Right lobe of liver (tissue), 6 donors: ENCODE results near the gene CRISPLD2. TPM values are rescaled to one million over a fixed set of nuclear protein-coding genes. Genes with fewer than 3 reads are reported as not detected.

ENCODE experiments used
- ATAC-seq, 4 donors: fragments of 200-7000 bp; cut with Tn5 transposase; one replicate each; pipeline ENCODE4 v1.9.1; 2020; ENCODE audit warnings: mild to moderate bottlenecking in 4 of 4, moderate library complexity in 4 of 4
- DNase-seq, 3 donors: peaks; one replicate each; pipeline ENCODE4 v3.0.0-alpha.2; 2020
- H3K27ac ChIP-seq, 3 donors: fragments of 200-600 bp; one replicate each; pipeline ENCODE4 v1.8.0; 2022
- H3K27me3 ChIP-seq, 2 donors: fragments of 200-600 bp; one replicate each; pipeline ENCODE4 v1.8.0; 2022
- H3K36me3 ChIP-seq, 4 donors: fragments of 200-600 bp; sonication (generic) in 1 of 4; one replicate each; pipeline versions ENCODE4 v1.5.1 to v1.8.0; 2017 to 2022; ENCODE audit warnings: control low read depth in 1 of 4
- H3K4me1 ChIP-seq, 4 donors: fragments of 200-600 bp; sonication (generic) in 1 of 4; one replicate each; pipeline versions ENCODE4 v1.5.1 to v1.8.0; 2017 to 2022; ENCODE audit warnings: control low read depth in 1 of 4
- H3K4me3 ChIP-seq, 3 donors: fragments of 200-600 bp; one replicate each; pipeline ENCODE4 v1.8.0; 2022
- H3K9me3 ChIP-seq, 4 donors: fragments of 200-600 bp; sonication (generic) in 1 of 4; one replicate each; pipeline versions ENCODE4 v1.5.1 to v1.8.0; 2017 to 2022; ENCODE audit warnings: control low read depth in 1 of 4
- POLR2A ChIP-seq: fragments of 450-650 bp; IDR thresholded peaks from one replicate; pipeline ENCODE4 v1.6.1; 2017; ENCODE audit warnings: antibody characterized with exemption, mild to moderate bottlenecking
- WGBS: methylation state at CpG from one replicate; pipeline ENCODE4 v1.1.6; 2018; ENCODE audit warnings: low coverage, low lambda C conversion rate; ENCODE audit not compliant: insufficient coverage; ENCODE audit errors: missing lambda C conversion rate; 5-methylcytosine and 5-hydroxymethylcytosine counted together
- intact Hi-C, 2 donors: fragments of 100-400 bp; cut with DNase I; formaldehyde crosslinking; loops; one replicate each; pipeline versions ENCODE4 v1.11.2 to v1.14.1; 2022
- total RNA-seq, 6 experiments: library from RNA; depleted of rRNA in 2 of 6; stranded (reverse); fragments of >200 nt in 2 of 6; fragmentation: NEBNext Ultra II Directional in 3 of 6; extraction: Animal tissue kit (Norgen Biotek cat#: 25700) in 3 of 6; gene quantifications; one replicate each; pipeline versions ENCODE4 v1.1.0 to v1.2.4, GENCODE V29; 2016 to 2023
- TF ChIP-seq, protein P1 (sequence below), 4 donors: fragments of 200-600 bp in 3 of 4; fragments of 450-650 bp in 1 of 4; IDR thresholded peaks; one replicate each; pipeline versions ENCODE4 v1.5.1 to v1.8.0; 2016 to 2022; ENCODE audit warnings: antibody characterized with exemption in 4 of 4, mild to moderate bottlenecking in 2 of 4
- donor health status: DM: no; HTN: yes; CAD: no.
- donor health status: DM: no; HTN: no; CAD: no.
- donor health status: DM: no; HTN: no; CAD: no.
- donor health status: DM: no; HTN: yes; CAD: no.
- donor health status: DM: no; HTN: yes; CAD: no.

The CRISPLD2 gene
- total RNA-seq, 6 experiments from 2014 or later = 2.9 to 14.8 (median 8.9) TPM

DNA sequence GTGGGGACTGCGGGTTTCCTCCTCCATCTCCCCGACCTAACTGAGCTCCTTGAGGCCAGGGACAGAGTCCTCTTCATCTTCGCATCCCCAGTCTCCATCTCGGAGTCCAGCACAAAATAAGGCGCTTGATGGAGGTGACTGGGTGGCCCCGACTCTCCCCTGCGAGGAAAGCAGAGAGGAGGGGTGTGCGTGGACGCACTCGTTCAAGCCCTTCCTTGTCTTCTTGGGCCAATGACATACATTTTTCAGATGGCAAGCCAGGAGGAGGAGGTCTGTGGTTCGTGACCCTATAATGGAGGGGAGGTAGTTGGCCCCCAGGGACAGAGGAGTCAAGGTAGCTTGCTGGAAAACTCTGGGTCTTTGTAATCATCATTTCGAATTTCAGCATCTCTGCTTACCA, 17.2 kb downstream of the CRISPLD2 start:
- DNase-seq = no peak
- Histone ChIP-seq H3K9me3 (no peaks in the 10 kb centered on the region), H3K27ac (no peak overlapping the region), H3K36me3 (no peaks in the 10 kb centered on the region), H3K4me3 (no peak overlapping the region), H3K4me1 (peaks cover 0 to 4% (median 0%) of the 10 kb centered on the region in 4 donors), H3K27me3 (no peaks in the 10 kb centered on the region)
- WGBS = 74% methylated on average over 6 of the region's 12 CpGs
- TF ChIP-seq, protein P1, sequence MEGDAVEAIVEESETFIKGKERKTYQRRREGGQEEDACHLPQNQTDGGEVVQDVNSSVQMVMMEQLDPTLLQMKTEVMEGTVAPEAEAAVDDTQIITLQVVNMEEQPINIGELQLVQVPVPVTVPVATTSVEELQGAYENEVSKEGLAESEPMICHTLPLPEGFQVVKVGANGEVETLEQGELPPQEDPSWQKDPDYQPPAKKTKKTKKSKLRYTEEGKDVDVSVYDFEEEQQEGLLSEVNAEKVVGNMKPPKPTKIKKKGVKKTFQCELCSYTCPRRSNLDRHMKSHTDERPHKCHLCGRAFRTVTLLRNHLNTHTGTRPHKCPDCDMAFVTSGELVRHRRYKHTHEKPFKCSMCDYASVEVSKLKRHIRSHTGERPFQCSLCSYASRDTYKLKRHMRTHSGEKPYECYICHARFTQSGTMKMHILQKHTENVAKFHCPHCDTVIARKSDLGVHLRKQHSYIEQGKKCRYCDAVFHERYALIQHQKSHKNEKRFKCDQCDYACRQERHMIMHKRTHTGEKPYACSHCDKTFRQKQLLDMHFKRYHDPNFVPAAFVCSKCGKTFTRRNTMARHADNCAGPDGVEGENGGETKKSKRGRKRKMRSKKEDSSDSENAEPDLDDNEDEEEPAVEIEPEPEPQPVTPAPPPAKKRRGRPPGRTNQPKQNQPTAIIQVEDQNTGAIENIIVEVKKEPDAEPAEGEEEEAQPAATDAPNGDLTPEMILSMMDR (IDR thresholded peaks at IDR 0.05) = no peak
- TF ChIP-seq POLR2A = no peak
- no peak for ATAC-seq
- intact Hi-C loops = no loop called here

DNA sequence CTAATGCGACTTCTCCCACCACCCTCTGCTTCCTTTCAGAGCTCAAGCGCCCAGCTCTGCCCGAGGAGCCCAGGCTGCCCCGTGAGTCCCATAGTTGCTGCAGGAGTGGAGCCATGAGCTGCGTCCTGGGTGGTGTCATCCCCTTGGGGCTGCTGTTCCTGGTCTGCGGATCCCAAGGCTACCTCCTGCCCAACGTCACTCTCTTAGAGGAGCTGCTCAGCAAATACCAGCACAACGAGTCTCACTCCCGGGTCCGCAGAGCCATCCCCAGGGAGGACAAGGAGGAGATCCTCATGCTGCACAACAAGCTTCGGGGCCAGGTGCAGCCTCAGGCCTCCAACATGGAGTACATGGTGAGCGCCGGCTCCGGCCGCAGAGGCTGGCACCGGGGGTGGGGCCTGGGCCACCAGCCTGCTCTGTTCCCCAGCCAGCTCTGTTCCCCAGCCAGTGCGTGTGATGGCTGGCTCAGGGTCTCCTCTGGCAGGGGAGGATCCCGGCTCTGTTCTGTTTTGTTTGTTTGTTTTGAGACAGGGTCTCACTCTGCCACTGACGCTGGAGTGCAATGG, 18.7 kb downstream of the CRISPLD2 start:
- Histone ChIP-seq H3K4me3 (no peak overlapping the region), H3K27ac (no peak overlapping the region), H3K4me1 (no peaks in the 10 kb centered on the region), H3K9me3 (no peaks in the 10 kb centered on the region), H3K36me3 (no peaks in the 10 kb centered on the region), H3K27me3 (no peaks in the 10 kb centered on the region)
- no CpG with 5 or more reads among the region's 19 CpGs for WGBS
- TF ChIP-seq, protein P1 (IDR thresholded peaks at IDR 0.05) = no peak
- TF ChIP-seq POLR2A = no peak
- intact Hi-C loops = no loop called here
- ATAC-seq (no peak), DNase-seq (no peak)

DNA sequence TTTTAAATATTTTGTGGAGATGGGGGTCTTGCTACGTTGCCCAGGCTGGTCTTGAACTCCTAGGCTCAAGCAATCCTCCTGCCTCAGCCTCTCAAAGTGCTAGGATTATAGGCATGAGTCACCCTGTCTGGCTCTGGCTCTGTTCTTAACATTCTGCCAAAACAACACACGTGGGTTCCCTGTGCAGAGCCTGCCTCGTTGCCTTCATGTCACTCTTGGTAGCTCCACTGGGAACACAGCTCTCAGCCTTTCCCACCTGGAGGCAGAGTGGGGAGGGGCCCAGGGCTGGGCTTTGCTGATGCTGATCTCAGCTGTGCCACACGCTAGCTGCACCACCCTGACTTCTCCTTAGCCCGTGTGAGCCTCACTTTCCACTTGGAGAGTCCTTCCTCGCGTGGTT, 19.3 kb downstream of the CRISPLD2 start:
- H3K9me3 ChIP-seq = no peaks in the 10 kb centered on the region
- DNase-seq = no peak
- no peak overlapping the region for H3K27ac ChIP-seq
- H3K4me3 ChIP-seq = no peak overlapping the region
- intact Hi-C loops = no loop called here
- H3K36me3 ChIP-seq = no peaks in the 10 kb centered on the region
- no peaks in the 10 kb centered on the region for H3K27me3 ChIP-seq
- TF ChIP-seq, protein P1 (IDR thresholded peaks at IDR 0.05) = no peak
- TF ChIP-seq POLR2A = no peak
- ATAC-seq = peak in 1 of 4 donors; percentile 43
- no peaks in the 10 kb centered on the region for H3K4me1 ChIP-seq
- 47% methylated on average over 2 of the region's 7 CpGs for WGBS

DNA sequence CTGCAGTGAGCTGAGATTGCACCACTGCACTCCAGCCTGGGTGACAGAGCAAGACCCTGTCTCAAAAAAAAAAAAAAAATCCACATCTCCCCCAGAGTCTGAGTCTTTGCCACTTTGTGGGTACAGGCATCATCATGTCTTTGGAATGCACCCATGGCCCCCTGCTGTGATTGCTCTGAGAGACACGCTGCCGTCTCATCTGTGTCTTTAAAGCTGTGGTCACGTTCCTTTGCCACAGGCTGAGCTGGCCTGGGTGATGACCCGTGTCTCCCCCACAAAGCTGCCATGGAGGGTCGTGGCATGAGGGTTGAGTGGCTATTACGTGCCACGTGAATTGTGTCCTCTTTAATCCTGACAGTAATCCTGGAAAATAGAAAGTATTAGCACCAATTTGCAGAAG, 20.2 kb downstream of the CRISPLD2 start:
- no peaks in the 10 kb centered on the region for H3K27me3 ChIP-seq
- no peaks in the 10 kb centered on the region for H3K4me1 ChIP-seq
- no peak for TF ChIP-seq POLR2A
- TF ChIP-seq, protein P1 (IDR thresholded peaks at IDR 0.05) = no peak
- H3K27ac ChIP-seq = no peak overlapping the region
- intact Hi-C loops = no loop called here
- no peaks in the 10 kb centered on the region for H3K9me3 ChIP-seq
- H3K36me3 ChIP-seq = no peaks in the 10 kb centered on the region
- 52% methylated on average over 3 of the region's 7 CpGs for WGBS
- DNase-seq (no peak), ATAC-seq (no peak)
- H3K4me3 ChIP-seq = no peak overlapping the region
